Thymus (tissue), 11 donors: ENCODE measurements around the gene RECK. TPM values are rescaled to one million over a fixed set of nuclear protein-coding genes. Genes with fewer than 3 reads are reported as not detected.
"Not testable (repeated sequence)": the region's sequence is repeated elsewhere in the genome, so short reads cannot be mapped to it uniquely, and the experiment has no call there.

ENCODE experiments used
- DNase-seq, 9 donors: peaks; one replicate each; pipeline ENCODE4 v3.0.0-alpha.2; 2013; ENCODE audit warnings: low spot score in 9 of 9, low read depth in 6 of 9, missing footprints in 1 of 9
- H3K27ac ChIP-seq, 2 donors: one replicate each; pipeline ENCODE4 v1.5.1; 2013; ENCODE audit warnings: control low read depth in 1 of 2, low read depth in 1 of 2, low read length in 1 of 2, mild to moderate bottlenecking in 1 of 2, moderate library complexity in 1 of 2
- H3K27me3 ChIP-seq, 2 donors: one replicate each; pipeline ENCODE4 v1.5.1; 2013; ENCODE audit warnings: low read length in 1 of 2; ENCODE audit not compliant: control insufficient read depth in 2 of 2, insufficient read depth in 1 of 2
- H3K36me3 ChIP-seq, 2 donors: one replicate each; pipeline ENCODE4 v1.5.1; 2013; ENCODE audit warnings: low read length in 1 of 2, mild to moderate bottlenecking in 1 of 2, moderate library complexity in 1 of 2; ENCODE audit not compliant: control insufficient read depth in 2 of 2, insufficient read depth in 2 of 2
- H3K4me1 ChIP-seq, 2 donors: one replicate each; pipeline ENCODE4 v1.5.1; 2013; ENCODE audit warnings: low read length in 2 of 2; ENCODE audit not compliant: control insufficient read depth in 2 of 2, insufficient read depth in 2 of 2
- H3K4me3 ChIP-seq, 2 donors: one replicate each; pipeline ENCODE4 v1.5.1; 2013; ENCODE audit warnings: low read length in 2 of 2, control low read depth in 1 of 2, mild to moderate bottlenecking in 1 of 2
- H3K9me3 ChIP-seq, 2 donors: one replicate each; pipeline ENCODE4 v1.5.1; 2013; ENCODE audit warnings: low read length in 1 of 2, mild to moderate bottlenecking in 1 of 2; ENCODE audit not compliant: control insufficient read depth in 2 of 2, insufficient read depth in 1 of 2
- WGBS: extraction: QIAGEN DNeasy Blood & Tissue Kit; methylation state at CpG from one replicate; pipeline ENCODE4 v1.1.7; 2013; 5-methylcytosine and 5-hydroxymethylcytosine counted together
- polyA plus RNA-seq: library from polyadenylated mRNA; stranded (reverse); fragments of 200-250 nt; gene quantifications from one replicate; pipeline ENCODE4 v1.2.3, GENCODE V29; 2013
- total RNA-seq: library from RNA; stranded (reverse); fragments of 120-200 nt; gene quantifications from one replicate; pipeline ENCODE4 v1.2.4, GENCODE V29; 2013
- donor health status: healthy.

The RECK gene
- total and polyA plus RNA-seq, 2 donors: 3.3 to 6.6 TPM

DNA sequence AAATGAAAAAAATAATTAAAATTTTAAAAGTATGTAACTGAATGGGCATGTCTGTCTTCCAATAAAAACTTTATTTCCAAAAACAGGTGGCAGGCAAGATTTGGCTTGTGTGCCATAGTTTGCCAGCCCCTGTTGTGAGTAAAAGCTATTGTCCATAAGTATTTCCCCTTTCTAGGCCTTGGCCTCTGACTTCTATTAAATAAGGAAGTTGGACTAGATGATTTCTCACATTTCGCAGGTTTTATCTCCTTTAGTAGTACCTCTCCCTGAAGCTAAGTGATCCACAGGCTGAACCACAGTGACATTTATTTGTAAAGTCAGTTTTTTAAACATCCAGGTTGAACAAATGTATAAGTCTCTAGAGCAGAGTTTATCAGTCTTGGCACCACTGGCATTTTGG lies 41.3 kb downstream of the RECK start:
- Histone ChIP-seq H3K4me1 (no peaks in the 10 kb centered on the region), H3K36me3 (peaks cover 0 to 3% of the 10 kb centered on the region in 2 donors), H3K27ac (no peak overlapping the region), H3K27me3 (no peaks in the 10 kb centered on the region), H3K9me3 (no peaks in the 10 kb centered on the region), H3K4me3 (no peak overlapping the region)
- WGBS: 88% methylated on average over 1 of the region's 1 CpG
- DNase-seq: no peak

DNA sequence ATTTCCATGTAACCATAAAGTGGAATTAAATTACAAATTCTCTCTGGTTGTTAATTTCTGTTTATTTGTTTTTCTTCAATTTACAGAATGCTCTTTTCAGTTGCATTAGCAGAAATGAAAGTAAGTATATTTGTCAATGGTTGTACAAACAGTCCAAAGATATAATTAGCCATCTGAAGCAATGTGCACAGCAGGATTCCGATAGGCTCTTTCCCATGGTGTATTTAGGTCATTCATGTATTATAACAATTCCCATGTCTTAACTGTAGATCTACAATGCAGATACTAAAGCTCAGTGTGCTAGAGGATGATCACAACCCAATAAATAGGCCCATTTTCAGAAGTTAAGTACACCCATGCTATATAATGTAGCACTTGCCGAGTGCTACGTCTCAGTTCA lies 43.8 kb downstream of the RECK start:
- no peaks in the 10 kb centered on the region for H3K9me3 ChIP-seq
- no peaks in the 10 kb centered on the region for H3K4me1 ChIP-seq
- 98% methylated on average over 3 of the region's 3 CpGs for WGBS
- H3K27me3 ChIP-seq: no peaks in the 10 kb centered on the region
- no peak for DNase-seq
- no peak overlapping the region for H3K4me3 ChIP-seq
- H3K36me3 ChIP-seq: no peaks in the 10 kb centered on the region
- no peak overlapping the region for H3K27ac ChIP-seq

DNA sequence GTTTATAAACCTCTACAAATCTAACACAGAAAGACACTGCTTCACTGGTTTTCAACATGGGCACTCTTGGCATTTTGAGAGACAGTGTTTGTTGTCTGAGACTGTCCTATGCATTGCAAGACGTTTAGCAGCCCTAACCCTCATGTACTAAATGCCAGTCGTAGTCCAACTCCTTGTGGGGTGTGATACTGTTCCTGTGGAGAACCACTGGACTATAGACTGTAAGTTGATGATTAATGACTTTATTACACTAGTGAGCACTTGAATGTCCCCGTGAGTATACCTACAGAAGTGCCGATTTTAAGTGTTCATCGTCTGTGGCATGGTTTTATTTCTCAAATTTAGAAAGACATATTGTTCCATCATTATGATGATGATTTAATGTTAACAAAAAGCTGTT lies 46.2 kb downstream of the RECK start:
- WGBS: 97% methylated on average over 5 of the region's 5 CpGs
- Histone ChIP-seq H3K27me3 (no peaks in the 10 kb centered on the region), H3K9me3 (no peaks in the 10 kb centered on the region), H3K27ac (no peak overlapping the region), H3K4me1 (no peaks in the 10 kb centered on the region), H3K36me3 (no peaks in the 10 kb centered on the region), H3K4me3 (no peak overlapping the region)
- no peak for DNase-seq

DNA sequence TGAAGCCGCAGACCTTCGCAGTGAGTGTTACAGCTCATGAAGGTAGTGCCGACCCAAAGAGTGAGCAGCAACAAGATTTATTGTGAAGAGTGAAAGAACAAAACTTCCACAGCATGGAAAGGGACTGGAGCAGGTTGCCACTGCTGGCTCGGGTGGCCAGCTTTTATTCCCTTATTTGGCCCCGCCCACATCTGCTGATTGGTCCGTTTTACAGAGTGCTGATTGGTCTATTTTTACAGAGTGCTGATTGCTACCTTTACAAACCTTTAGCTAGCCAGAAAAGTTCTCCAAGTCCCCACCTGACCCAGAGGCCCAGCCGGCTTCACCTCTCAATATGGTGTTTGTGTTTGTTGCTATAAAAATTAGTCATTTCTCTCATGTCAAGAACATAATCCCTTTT lies 49.7 kb downstream of the RECK start:
- Histone ChIP-seq H3K36me3 (no peaks in the 10 kb centered on the region), H3K9me3 (no peaks in the 10 kb centered on the region), H3K4me3 (no peak overlapping the region), H3K4me1 (no peaks in the 10 kb centered on the region), H3K27ac (no peak overlapping the region), H3K27me3 (no peaks in the 10 kb centered on the region)
- WGBS: 98% methylated on average over 7 of the region's 7 CpGs
- no peak for DNase-seq

DNA sequence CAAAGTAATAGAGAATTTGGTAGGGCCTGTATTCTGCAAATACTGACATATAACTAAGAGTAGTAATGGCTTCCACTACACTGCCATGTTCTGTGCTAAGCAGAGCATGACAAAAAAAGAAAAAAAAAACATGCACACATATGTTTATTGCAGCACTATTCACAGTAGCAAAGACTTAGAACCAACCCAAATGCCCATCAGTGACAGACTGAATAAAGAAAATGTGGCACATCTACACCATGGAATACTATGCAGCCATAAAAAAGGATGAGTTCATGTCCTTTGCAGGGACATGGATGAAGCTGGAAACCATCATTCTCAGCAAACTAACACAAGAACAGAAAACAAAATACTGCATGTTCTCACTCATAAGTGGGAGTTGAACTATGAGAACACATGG lies 50.3 kb downstream of the RECK start:
- not testable (repeated sequence) for H3K27ac ChIP-seq, DNase-seq, H3K4me1 ChIP-seq, H3K4me3 ChIP-seq, H3K36me3 ChIP-seq, H3K9me3 ChIP-seq, H3K27me3 ChIP-seq

DNA sequence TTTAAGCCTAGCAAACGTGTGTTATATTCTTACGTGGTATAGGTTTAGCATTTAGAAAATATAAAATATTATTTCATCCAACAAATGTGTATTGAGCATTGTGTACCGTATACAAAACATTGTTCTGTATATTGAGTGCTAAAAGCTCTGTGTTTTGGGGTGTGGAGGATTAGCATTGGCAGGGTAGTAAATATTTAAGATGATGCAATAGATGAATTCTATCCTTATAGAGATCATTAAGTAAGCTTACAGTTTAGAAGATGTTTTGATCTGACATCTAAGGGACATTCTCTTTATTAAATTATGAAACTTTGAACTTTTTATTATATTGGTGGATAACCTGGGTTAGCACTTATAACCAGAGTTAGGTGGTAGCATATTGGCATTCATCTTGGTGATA lies 51.3 kb downstream of the RECK start:
- 96% methylated on average over 3 of the region's 3 CpGs for WGBS
- Histone ChIP-seq H3K36me3 (no peaks in the 10 kb centered on the region), H3K27ac (no peak overlapping the region), H3K9me3 (no peaks in the 10 kb centered on the region), H3K4me1 (no peaks in the 10 kb centered on the region), H3K4me3 (no peak overlapping the region), H3K27me3 (no peaks in the 10 kb centered on the region)
- no peak for DNase-seq

DNA sequence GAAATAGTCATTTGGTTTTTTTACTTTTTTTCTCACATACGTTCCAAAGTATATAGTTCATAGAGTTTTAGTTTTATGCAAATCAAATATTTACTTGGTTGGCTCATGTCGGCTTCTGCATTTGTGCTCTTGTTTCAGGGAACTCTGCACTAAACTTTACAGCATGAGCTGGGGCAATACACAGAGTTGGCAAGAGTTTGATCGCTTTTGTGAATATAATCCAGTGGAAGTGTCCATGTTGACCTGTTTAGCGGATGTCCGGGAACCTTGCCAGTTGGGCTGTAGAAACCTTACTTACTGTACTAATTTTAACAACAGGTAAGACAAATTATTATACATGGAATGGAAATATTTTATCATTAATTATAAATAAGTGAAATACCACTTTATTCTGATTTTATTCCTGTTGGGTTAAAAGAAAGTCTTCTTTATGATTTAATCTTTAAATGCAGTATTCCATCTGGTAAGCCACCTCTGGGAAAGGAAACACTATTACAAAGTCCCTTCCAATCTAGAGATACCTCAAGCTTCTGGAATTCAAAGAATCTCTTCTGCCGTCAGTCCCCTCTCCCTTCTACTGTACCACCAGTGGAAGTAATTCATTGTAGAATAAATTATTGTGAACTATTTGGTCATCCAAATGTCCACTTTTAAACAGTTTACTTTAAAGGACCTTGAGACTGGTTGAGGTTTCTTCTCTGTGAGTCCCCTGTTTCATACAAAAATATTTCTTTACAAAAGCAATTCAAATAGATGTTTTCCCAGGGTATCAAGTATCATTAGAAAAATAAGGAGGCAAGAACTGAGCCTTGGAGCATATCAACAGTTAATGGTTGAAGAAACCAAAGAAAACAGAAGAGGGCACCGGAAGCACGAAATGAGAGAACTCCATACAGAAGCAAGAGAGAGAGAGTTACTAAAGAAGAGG lies 54.6 kb downstream of the RECK start:
- DNase-seq: no peak
- Histone ChIP-seq H3K27me3 (no peaks in the 10 kb centered on the region), H3K9me3 (no peaks in the 10 kb centered on the region), H3K27ac (no peak overlapping the region), H3K4me1 (no peaks in the 10 kb centered on the region), H3K36me3 (no peaks in the 10 kb centered on the region), H3K4me3 (no peak overlapping the region)
- WGBS: 94% methylated on average over 8 of the region's 8 CpGs

DNA sequence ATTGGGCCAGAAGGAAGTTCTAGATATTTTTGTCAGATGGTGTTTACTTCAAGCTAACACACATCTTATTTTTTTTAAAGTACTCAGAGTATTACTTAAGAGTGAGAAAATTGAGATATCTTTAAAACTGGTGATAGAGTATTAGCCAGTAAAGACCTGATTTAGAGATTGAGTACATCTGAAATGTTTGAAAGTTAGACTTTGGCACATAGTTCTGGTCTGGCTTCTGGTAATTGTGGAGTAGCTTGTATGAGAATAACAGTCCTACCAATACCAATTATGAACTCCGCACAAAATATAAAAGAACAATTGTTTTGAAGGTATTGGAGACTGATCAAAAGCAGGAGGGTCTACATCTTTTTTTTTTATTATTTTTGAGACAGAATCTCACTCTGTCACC lies 55.3 kb downstream of the RECK start:
- 100% methylated on average over 1 of the region's 1 CpG for WGBS
- Histone ChIP-seq H3K27me3 (no peaks in the 10 kb centered on the region), H3K4me3 (no peak overlapping the region), H3K36me3 (no peaks in the 10 kb centered on the region), H3K27ac (no peak overlapping the region), H3K9me3 (no peaks in the 10 kb centered on the region), H3K4me1 (no peaks in the 10 kb centered on the region)
- no peak for DNase-seq

DNA sequence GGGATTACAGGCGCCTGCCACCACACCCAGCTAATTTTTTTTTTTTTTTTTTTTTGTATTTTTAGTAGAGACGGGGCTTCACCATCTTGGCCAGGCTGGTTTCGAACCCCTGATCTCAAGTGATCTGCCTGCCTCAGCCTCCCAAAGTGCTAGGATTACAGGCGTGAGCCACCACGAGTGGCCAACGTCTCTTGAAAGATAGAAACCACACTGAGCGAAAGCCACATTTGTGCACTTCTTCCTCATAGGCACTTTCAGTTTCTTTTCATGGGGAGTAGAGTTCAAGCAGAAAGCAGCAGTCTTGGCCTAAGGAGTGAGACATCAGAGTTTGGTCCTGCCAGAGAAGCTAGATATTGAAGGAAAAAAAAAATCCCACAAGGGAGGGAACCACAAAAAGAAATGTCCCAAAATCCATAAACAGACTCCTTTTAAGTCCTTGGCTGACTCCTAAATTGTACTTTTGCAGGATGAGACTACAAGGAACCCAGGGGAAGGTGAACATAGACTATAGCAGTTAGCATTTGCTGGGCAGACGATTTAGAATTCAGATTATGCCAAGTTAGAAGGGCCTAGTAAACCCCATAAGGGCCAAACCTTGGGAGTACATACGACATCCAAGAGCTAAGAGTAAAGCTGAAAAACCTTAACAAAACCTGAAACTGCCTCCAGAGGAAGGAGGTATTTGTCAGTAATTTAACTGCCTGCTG lies 55.9 kb downstream of the RECK start:
- Histone ChIP-seq H3K36me3 (no peaks in the 10 kb centered on the region), H3K9me3 (no peaks in the 10 kb centered on the region), H3K4me1 (no peaks in the 10 kb centered on the region), H3K27ac (no peak overlapping the region), H3K27me3 (no peaks in the 10 kb centered on the region), H3K4me3 (no peak overlapping the region)
- peak in 2 of 9 donors; percentile 17 to 38 for DNase-seq
- 81% methylated on average over 9 of the region's 9 CpGs for WGBS
